Glutamatergic neuron (in vitro differentiated cells): ENCODE results near the gene MYOD1. TPM values are rescaled to one million over a fixed set of nuclear protein-coding genes. Genes with fewer than 3 reads are reported as not detected.

ENCODE experiments used
- DNase-seq: peaks from one replicate; pipeline ENCODE4 v3.0.0; 2022
- H3K27ac Mint-ChIP-seq: one replicate; pipeline ENCODE4 v1.8.0; 2020; ENCODE audit warnings: mild to moderate bottlenecking, mixed read lengths, inconsistent platforms; ENCODE audit not compliant: unreplicated experiment
- H3K27me3 Mint-ChIP-seq: one replicate; pipeline ENCODE4 v1.8.0; 2020; ENCODE audit warnings: mild to moderate bottlenecking, moderate library complexity, mixed read lengths, inconsistent platforms; ENCODE audit not compliant: unreplicated experiment
- H3K36me3 Mint-ChIP-seq: one replicate; pipeline ENCODE4 v1.8.0; 2020; ENCODE audit warnings: mild to moderate bottlenecking, mixed read lengths, inconsistent platforms; ENCODE audit not compliant: unreplicated experiment
- H3K4me1 Mint-ChIP-seq: one replicate; pipeline ENCODE4 v1.8.0; 2020; ENCODE audit warnings: mild to moderate bottlenecking, low read depth, mixed read lengths, inconsistent platforms; ENCODE audit not compliant: unreplicated experiment
- H3K4me3 Mint-ChIP-seq: one replicate; pipeline ENCODE4 v1.8.0; 2020; ENCODE audit warnings: mild to moderate bottlenecking, mixed read lengths, inconsistent platforms; ENCODE audit not compliant: unreplicated experiment
- H3K9me3 Mint-ChIP-seq: one replicate; pipeline ENCODE4 v1.8.0; 2020; ENCODE audit warnings: mild to moderate bottlenecking, moderate library complexity, mixed read lengths, inconsistent platforms; ENCODE audit not compliant: unreplicated experiment
- total RNA-seq: library from RNA; stranded (reverse); fragmentation: NEBNext Ultra II Directional; extraction: Animal tissue kit (Norgen Biotek cat#: 25700); gene quantifications from one replicate; pipeline ENCODE4 v1.2.1, GENCODE V29; 2021; ENCODE audit not compliant: unreplicated experiment
- TF ChIP-seq, protein P1 (sequence below): fragments of 200-600 bp; sonication (generic); IDR thresholded peaks from one replicate; pipeline ENCODE4 v1.5.0; 2021; ENCODE audit not compliant: partially characterized antibody, unreplicated experiment

The MYOD1 gene
- total RNA-seq, 1 donor from 2014 or later, result not detected

DNA sequence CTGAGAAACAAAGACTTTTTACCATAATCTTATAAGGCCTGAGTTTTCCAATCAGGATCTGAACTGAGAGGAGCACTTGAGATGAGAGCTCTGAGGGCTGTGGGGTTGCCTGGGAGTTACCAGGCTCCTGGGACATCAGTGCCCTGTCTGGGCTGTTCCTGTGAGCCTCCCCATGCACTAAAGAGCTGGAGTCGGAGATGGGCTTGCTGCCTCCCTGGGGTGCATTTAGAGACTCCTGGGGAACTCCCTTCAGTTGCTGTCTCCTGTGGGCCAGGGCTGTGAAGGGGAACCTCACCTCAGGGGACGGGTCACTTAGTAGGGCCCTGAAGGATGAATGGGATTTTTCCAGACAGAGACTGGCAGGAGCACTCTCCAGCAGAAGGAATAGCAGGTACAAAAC is 48.5 kb downstream of the MYOD1 start:
- no peak overlapping the region for H3K4me3 Mint-ChIP-seq
- peaks cover 4% of the 10 kb centered on the region for H3K9me3 Mint-ChIP-seq
- H3K4me1 Mint-ChIP-seq, result peaks cover 27% of the 10 kb centered on the region
- no peaks in the 10 kb centered on the region for H3K36me3 Mint-ChIP-seq
- TF ChIP-seq, protein P1, sequence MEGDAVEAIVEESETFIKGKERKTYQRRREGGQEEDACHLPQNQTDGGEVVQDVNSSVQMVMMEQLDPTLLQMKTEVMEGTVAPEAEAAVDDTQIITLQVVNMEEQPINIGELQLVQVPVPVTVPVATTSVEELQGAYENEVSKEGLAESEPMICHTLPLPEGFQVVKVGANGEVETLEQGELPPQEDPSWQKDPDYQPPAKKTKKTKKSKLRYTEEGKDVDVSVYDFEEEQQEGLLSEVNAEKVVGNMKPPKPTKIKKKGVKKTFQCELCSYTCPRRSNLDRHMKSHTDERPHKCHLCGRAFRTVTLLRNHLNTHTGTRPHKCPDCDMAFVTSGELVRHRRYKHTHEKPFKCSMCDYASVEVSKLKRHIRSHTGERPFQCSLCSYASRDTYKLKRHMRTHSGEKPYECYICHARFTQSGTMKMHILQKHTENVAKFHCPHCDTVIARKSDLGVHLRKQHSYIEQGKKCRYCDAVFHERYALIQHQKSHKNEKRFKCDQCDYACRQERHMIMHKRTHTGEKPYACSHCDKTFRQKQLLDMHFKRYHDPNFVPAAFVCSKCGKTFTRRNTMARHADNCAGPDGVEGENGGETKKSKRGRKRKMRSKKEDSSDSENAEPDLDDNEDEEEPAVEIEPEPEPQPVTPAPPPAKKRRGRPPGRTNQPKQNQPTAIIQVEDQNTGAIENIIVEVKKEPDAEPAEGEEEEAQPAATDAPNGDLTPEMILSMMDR, result no peak
- no peak overlapping the region for H3K27ac Mint-ChIP-seq
- no peak for DNase-seq
- H3K27me3 Mint-ChIP-seq, result peaks cover 7% of the 10 kb centered on the region

DNA sequence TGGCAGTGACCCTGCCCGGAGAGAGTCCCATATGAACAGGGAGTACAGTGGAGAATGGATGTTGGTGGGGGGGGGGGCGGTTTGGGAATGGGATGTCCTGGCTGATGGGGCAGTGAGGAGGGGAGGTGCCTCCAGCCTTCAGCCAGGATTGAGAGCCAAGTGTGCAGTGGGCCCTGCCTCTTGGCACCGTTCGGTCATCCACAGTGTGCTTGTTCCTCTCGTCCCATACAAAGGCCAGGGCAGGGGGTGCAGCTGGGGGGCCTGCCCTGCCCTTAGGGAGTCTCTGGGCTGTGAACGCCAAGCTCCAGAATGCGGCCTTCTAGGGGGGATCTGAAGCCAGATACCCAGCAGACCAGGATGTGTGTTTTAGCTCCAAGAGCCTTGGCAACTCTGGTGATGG is 49.2 kb downstream of the MYOD1 start:
- H3K27ac Mint-ChIP-seq, result no peak overlapping the region
- peaks cover 4% of the 10 kb centered on the region for H3K9me3 Mint-ChIP-seq
- no peaks in the 10 kb centered on the region for H3K36me3 Mint-ChIP-seq
- DNase-seq, result peak; percentile 7
- no peak overlapping the region for H3K4me3 Mint-ChIP-seq
- TF ChIP-seq, protein P1, result no peak
- H3K4me1 Mint-ChIP-seq, result peaks cover 27% of the 10 kb centered on the region
- H3K27me3 Mint-ChIP-seq, result peaks cover 7% of the 10 kb centered on the region

GRCh38 chr11:17769218-17769617 is 49.8 kb downstream of the MYOD1 start:
- TF ChIP-seq, protein P1, result no peak
- Mint-ChIP-seq H3K27me3 (peaks cover 8% of the 10 kb centered on the region), H3K27ac (no peak overlapping the region), H3K36me3 (no peaks in the 10 kb centered on the region), H3K4me3 (no peak overlapping the region), H3K4me1 (peaks cover 24% of the 10 kb centered on the region), H3K9me3 (peaks cover 4% of the 10 kb centered on the region)
- no peak for DNase-seq

- Mint-ChIP-seq H3K9me3 (peaks cover 3% of the 10 kb centered on the region), H3K27me3 (peaks cover 7% of the 10 kb centered on the region), H3K4me3 (no peak overlapping the region), H3K27ac (no peak overlapping the region), H3K36me3 (no peaks in the 10 kb centered on the region), H3K4me1 (peaks cover 17% of the 10 kb centered on the region)
- DNase-seq, result peak; percentile 31
- TF ChIP-seq, protein P1, result no peak
Measured at GRCh38 chr11:17770048-17770652, 50.8 kb downstream of the MYOD1 start.

DNA sequence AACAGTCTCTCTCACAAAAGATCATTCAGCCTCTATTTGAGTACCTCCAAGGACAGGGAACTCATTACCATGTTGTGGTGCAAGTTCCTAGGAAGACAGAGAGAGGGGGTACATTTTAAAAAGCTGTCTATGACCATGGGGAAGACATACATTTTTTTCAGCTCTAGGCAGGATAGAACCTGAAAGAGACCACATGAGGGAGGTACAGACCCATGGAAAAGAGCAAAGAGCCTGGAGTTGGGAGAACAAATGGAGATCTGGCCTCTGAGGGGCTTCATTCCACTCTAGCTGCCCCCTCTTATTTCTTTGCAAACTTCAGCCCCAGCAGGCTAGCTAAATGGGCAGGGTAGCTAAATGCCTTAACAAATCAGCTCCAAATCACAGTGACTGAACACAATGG is 51.5 kb downstream of the MYOD1 start:
- no peaks in the 10 kb centered on the region for H3K36me3 Mint-ChIP-seq
- H3K27me3 Mint-ChIP-seq, result peaks cover 7% of the 10 kb centered on the region
- H3K9me3 Mint-ChIP-seq, result peaks cover 3% of the 10 kb centered on the region
- no peak overlapping the region for H3K4me3 Mint-ChIP-seq
- TF ChIP-seq, protein P1, result no peak
- H3K4me1 Mint-ChIP-seq, result peaks cover 10% of the 10 kb centered on the region
- DNase-seq, result no peak
- H3K27ac Mint-ChIP-seq, result no peak overlapping the region
